Left kidney (tissue), 2 donors: Measurements from ENCODE around the gene C1orf21. TPM values are rescaled to one million over a fixed set of nuclear protein-coding genes. Genes with fewer than 3 reads are reported as not detected.

Experiments
- DNase-seq: peaks from one replicate; pipeline ENCODE4 v3.0.0-alpha.2; 2013
- polyA plus RNA-seq: library from polyadenylated mRNA; unstranded; fragments of 120-200 nt; gene quantifications from one replicate; pipeline ENCODE4 v1.2.1, GENCODE V29; 2013; ENCODE audit not compliant: insufficient read length

The C1orf21 gene
- polyA plus RNA-seq, 1 donor, result 35.2 TPM

- DNase-seq, result no peak
Observed at GRCh38 chr1:184650177-184650866, 263.5 kb downstream of the C1orf21 start.

- DNase-seq, result no peak
Observed at GRCh38 chr1:184655185-184655584, 268.4 kb downstream of the C1orf21 start.

GRCh38 chr1:184656221-184656620 lies 269.4 kb downstream of the C1orf21 start:
- no peak for DNase-seq

- DNase-seq, result no peak
Observed at GRCh38 chr1:184658055-184658454, 271.2 kb downstream of the C1orf21 start.

GRCh38 chr1:184660462-184661191 lies 273.8 kb downstream of the C1orf21 start:
- DNase-seq, result no peak

GRCh38 chr1:184661801-184662200 lies 275.0 kb downstream of the C1orf21 start:
- no peak for DNase-seq

GRCh38 chr1:184664042-184664660 lies 277.3 kb downstream of the C1orf21 start:
- peak; percentile 66 for DNase-seq

GRCh38 chr1:184664661-184665060 lies 277.8 kb downstream of the C1orf21 start:
- no peak for DNase-seq

- no peak for DNase-seq
Observed at GRCh38 chr1:184665360-184665759, 278.5 kb downstream of the C1orf21 start.

GRCh38 chr1:184669391-184669790 lies 282.6 kb downstream of the C1orf21 start:
- DNase-seq, result no peak

- DNase-seq, result no peak
Observed at GRCh38 chr1:184672013-184672726, 285.3 kb downstream of the C1orf21 start.

GRCh38 chr1:184673305-184673704 lies 286.5 kb downstream of the C1orf21 start:
- no peak for DNase-seq

- no peak for DNase-seq
Observed at GRCh38 chr1:184677344-184677743, 290.5 kb downstream of the C1orf21 start.
